HG03097 (cell line): Measurements from ENCODE around the gene INSYN1.

Experiments
- ATAC-seq: cut with Tn5 transposase; IDR thresholded peaks from one replicate; pipeline ENCODE4 v1.9.1; 2021; ENCODE audit not compliant: unreplicated experiment, low FRiP score

The INSYN1 gene

DNA sequence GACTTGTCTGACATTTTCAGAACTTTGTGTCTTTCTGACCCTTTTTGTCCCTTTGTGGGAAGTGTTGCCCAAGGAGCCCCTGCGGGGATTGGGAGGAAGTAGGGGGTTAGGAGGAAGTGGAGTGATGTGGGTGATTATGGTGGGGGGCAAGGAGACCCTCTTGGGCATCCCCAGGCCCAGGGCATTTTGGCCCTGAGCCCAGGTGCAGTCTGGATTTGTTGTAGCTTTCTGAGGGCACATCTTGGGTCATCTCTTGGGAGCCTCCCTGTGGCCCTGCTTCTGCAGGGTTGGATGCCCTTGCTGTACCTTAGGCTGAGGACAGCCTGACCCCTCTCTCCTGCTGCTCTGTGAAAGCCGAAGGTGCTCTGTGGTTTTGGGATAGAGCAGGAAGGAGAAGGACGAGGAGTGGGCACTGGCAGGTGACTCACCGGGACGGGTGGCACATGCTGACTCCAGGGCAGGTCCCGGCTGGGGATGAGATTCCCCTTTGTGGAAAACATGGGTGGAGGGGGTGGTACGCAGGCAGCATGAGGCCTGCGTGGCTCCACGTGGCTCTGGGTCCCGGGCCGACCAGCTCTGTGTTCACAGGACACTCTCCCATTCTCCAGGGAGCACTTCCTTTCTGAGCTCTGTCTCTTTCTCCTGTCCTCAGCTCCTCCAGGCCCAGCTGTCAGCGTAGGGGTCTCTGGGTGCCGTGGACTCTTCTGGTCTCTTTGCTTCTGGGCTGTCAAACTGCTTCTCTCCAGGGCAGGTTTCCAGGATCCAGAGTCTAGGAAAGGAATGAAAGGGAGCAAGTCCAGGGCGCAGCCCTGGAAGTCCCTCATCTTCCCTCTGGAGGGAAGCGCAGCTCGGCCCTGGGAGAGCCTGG, 57.1 kb downstream of the INSYN1 start:
- no peak for ATAC-seq

DNA sequence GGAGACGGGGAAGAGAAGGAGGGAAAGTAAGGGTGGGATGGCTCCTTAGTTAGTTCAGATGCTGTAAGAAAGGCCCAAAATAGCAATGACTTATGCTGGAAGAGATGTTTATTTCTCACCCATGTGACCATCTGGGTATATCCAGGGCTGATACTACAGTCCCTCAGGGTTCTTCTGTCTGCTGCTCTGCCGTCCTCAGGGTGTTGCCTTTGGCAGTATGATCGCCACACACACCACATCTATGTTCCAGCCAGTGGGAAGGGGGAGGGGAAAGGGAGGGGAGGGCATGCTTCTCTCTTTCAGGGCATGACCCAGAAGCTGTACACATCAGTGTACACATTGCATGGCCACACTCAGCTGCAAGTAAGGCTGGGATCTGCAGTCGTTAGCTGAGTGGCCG, 58.7 kb downstream of the INSYN1 start:
- no peak for ATAC-seq

- no peak for ATAC-seq
Measured at GRCh38 chr15:73691396-73691795, 61.8 kb downstream of the INSYN1 start.

GRCh38 chr15:73688455-73688854, 64.7 kb downstream of the INSYN1 start:
- ATAC-seq, result no peak

- no peak for ATAC-seq
Measured at GRCh38 chr15:73687351-73687750, 65.8 kb downstream of the INSYN1 start.

- no peak for ATAC-seq
Measured at GRCh38 chr15:73686781-73687256, 66.3 kb downstream of the INSYN1 start.

DNA sequence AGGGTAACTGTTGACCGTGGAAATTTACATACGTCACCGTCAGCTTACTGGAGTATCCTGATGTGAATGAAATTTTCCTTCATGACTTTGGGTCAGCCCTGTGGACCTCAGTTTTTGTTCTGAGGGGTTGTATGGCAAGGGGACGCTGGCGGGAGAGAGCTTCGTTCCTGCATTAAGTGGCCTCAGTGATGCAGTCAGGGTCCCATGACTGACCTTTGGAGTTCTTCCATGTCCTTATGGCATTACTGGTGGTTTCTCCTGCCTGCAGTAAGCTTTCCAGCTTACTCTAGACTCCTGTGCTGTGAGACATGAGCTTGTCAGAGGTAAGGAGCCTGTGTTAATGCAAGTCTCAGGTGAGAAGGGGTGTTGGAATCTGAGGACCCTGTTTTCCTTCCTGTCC, 67.2 kb downstream of the INSYN1 start:
- ATAC-seq, result no peak
